Measurements from ENCODE around the gene MAD2L2. TPM values are rescaled to one million over a fixed set of nuclear protein-coding genes. Genes with fewer than 3 reads are reported as not detected.
A peak's percentile ranks its signal among the peaks of the same experiment; 100 is the strongest.
"Not testable (repeated sequence)": the region's sequence is repeated elsewhere in the genome, so short reads cannot be mapped to it uniquely, and the experiment has no call there.

Gene MAD2L2
- total RNA-seq, 2 donors from 2014 or later: 23.2 to 28.1 TPM

GRCh38 chr1:11651017-11651416 lies 29.9 kb downstream of the MAD2L2 start:
- Mint-ChIP-seq H3K27ac (peak overlapping the region; percentile 68), H3K4me3 (peak overlapping the region; percentile 88), H3K4me1 (peaks cover 18% of the 10 kb centered on the region), H3K27me3 (no peaks in the 10 kb centered on the region), H3K36me3 (ENCODE audit: low read depth) (no peaks in the 10 kb centered on the region)
- DNase-seq: no peak
- H3K9me3 ChIP-seq (ENCODE audit: control insufficient read depth, low read length, poor library complexity, severe bottlenecking): no peaks in the 10 kb centered on the region
- no peak for ATAC-seq

GRCh38 chr1:11650331-11650991 lies 30.5 kb downstream of the MAD2L2 start:
- Mint-ChIP-seq H3K27me3 (no peaks in the 10 kb centered on the region), H3K36me3 (ENCODE audit: low read depth) (no peaks in the 10 kb centered on the region), H3K4me3 (peak overlapping the region; percentile 88), H3K27ac (peak overlapping the region; percentile 68), H3K4me1 (peaks cover 13% of the 10 kb centered on the region)
- DNase-seq: peak; percentile 62 to 65 (median 63)
- peak; percentile 72 for ATAC-seq
- H3K9me3 ChIP-seq (ENCODE audit: control insufficient read depth, low read length, poor library complexity, severe bottlenecking): no peaks in the 10 kb centered on the region

GRCh38 chr1:11649624-11650330 lies 31.2 kb downstream of the MAD2L2 start:
- Mint-ChIP-seq H3K4me1 (peaks cover 12% of the 10 kb centered on the region), H3K36me3 (ENCODE audit: low read depth) (no peaks in the 10 kb centered on the region), H3K4me3 (peak overlapping the region; percentile 88), H3K27me3 (no peaks in the 10 kb centered on the region), H3K27ac (peak overlapping the region; percentile 6)
- no peaks in the 10 kb centered on the region for H3K9me3 ChIP-seq (ENCODE audit: control insufficient read depth, low read length, poor library complexity, severe bottlenecking)
- no peak for ATAC-seq
- DNase-seq: no peak

- H3K27me3 Mint-ChIP-seq: no peaks in the 10 kb centered on the region
- H3K9me3 ChIP-seq (ENCODE audit: control insufficient read depth, low read length, poor library complexity, severe bottlenecking): no peaks in the 10 kb centered on the region
- no peak overlapping the region for H3K27ac Mint-ChIP-seq
- ATAC-seq (no peak), DNase-seq (no peak)
- peak overlapping the region; percentile 88 for H3K4me3 Mint-ChIP-seq
- H3K36me3 Mint-ChIP-seq (ENCODE audit: low read depth): no peaks in the 10 kb centered on the region
- peaks cover 12% of the 10 kb centered on the region for H3K4me1 Mint-ChIP-seq
These were observed 31.7 kb downstream of the MAD2L2 start for GRCh38 chr1:11649237-11649623.

- Mint-ChIP-seq H3K27me3 (no peaks in the 10 kb centered on the region), H3K4me1 (peaks cover 12% of the 10 kb centered on the region), H3K36me3 (ENCODE audit: low read depth) (no peaks in the 10 kb centered on the region), H3K27ac (no peak overlapping the region), H3K4me3 (peak overlapping the region; percentile 62)
- no peaks in the 10 kb centered on the region for H3K9me3 ChIP-seq (ENCODE audit: control insufficient read depth, low read length, poor library complexity, severe bottlenecking)
- DNase-seq (peak; percentile 38 to 49 (median 40)), ATAC-seq (peak; percentile 61)
These were observed 32.2 kb downstream of the MAD2L2 start for GRCh38 chr1:11648732-11649158.

- H3K36me3 Mint-ChIP-seq (ENCODE audit: low read depth): no peaks in the 10 kb centered on the region
- ATAC-seq (no peak), DNase-seq (no peak)
- peaks cover 12% of the 10 kb centered on the region for H3K4me1 Mint-ChIP-seq
- no peaks in the 10 kb centered on the region for H3K27me3 Mint-ChIP-seq
- no peak overlapping the region for H3K27ac Mint-ChIP-seq
- H3K9me3 ChIP-seq (ENCODE audit: control insufficient read depth, low read length, poor library complexity, severe bottlenecking): no peaks in the 10 kb centered on the region
- H3K4me3 Mint-ChIP-seq: no peak overlapping the region
These were observed 32.9 kb downstream of the MAD2L2 start for GRCh38 chr1:11648039-11648438.

- DNase-seq: no peak
- no peak for ATAC-seq
- H3K36me3 Mint-ChIP-seq (ENCODE audit: low read depth): no peaks in the 10 kb centered on the region
- H3K27me3 Mint-ChIP-seq: peaks cover 4% of the 10 kb centered on the region
- no peak overlapping the region for H3K27ac Mint-ChIP-seq
- no peak overlapping the region for H3K4me3 Mint-ChIP-seq
- H3K9me3 ChIP-seq (ENCODE audit: control insufficient read depth, low read length, poor library complexity, severe bottlenecking): no peaks in the 10 kb centered on the region
- H3K4me1 Mint-ChIP-seq: peaks cover 14% of the 10 kb centered on the region
These were observed 33.6 kb downstream of the MAD2L2 start for GRCh38 chr1:11647333-11647732.

- no peak overlapping the region for H3K27ac Mint-ChIP-seq
- peaks cover 13% of the 10 kb centered on the region for H3K4me1 Mint-ChIP-seq
- H3K27me3 Mint-ChIP-seq: peaks cover 11% of the 10 kb centered on the region
- H3K36me3 Mint-ChIP-seq (ENCODE audit: low read depth): no peaks in the 10 kb centered on the region
- no peaks in the 10 kb centered on the region for H3K9me3 ChIP-seq (ENCODE audit: control insufficient read depth, low read length, poor library complexity, severe bottlenecking)
- no peak overlapping the region for H3K4me3 Mint-ChIP-seq
- ATAC-seq: no peak
- no peak for DNase-seq
These were observed 34.6 kb downstream of the MAD2L2 start for GRCh38 chr1:11646317-11646716.

GRCh38 chr1:11645670-11646265 lies 35.2 kb downstream of the MAD2L2 start:
- DNase-seq (peak; percentile 61 to 76 (median 62)), ATAC-seq (peak; percentile 62)
- Mint-ChIP-seq H3K4me1 (peaks cover 8% of the 10 kb centered on the region), H3K4me3 (no peak overlapping the region), H3K27me3 (peaks cover 11% of the 10 kb centered on the region), H3K36me3 (ENCODE audit: low read depth) (no peaks in the 10 kb centered on the region), H3K27ac (no peak overlapping the region)
- H3K9me3 ChIP-seq (ENCODE audit: control insufficient read depth, low read length, poor library complexity, severe bottlenecking): no peaks in the 10 kb centered on the region

- no peak overlapping the region for H3K27ac Mint-ChIP-seq
- H3K27me3 Mint-ChIP-seq: peaks cover 11% of the 10 kb centered on the region
- H3K9me3 ChIP-seq (ENCODE audit: control insufficient read depth, low read length, poor library complexity, severe bottlenecking): no peaks in the 10 kb centered on the region
- no peaks in the 10 kb centered on the region for H3K36me3 Mint-ChIP-seq (ENCODE audit: low read depth)
- no peak for ATAC-seq
- H3K4me3 Mint-ChIP-seq: no peak overlapping the region
- H3K4me1 Mint-ChIP-seq: peaks cover 6% of the 10 kb centered on the region
- DNase-seq: no peak
These were observed 35.7 kb downstream of the MAD2L2 start for GRCh38 chr1:11645270-11645669.

GRCh38 chr1:11643782-11644181 lies 37.2 kb downstream of the MAD2L2 start:
- no peak overlapping the region for H3K4me3 Mint-ChIP-seq

GRCh38 chr1:11642418-11643017 lies 38.4 kb downstream of the MAD2L2 start:
- peaks cover 11% of the 10 kb centered on the region for H3K27me3 Mint-ChIP-seq
- DNase-seq (peak; percentile 35 to 63 (median 47)), ATAC-seq (peak; percentile 81)
- not testable (repeated sequence) for H3K9me3 ChIP-seq (ENCODE audit: control insufficient read depth, low read length, poor library complexity, severe bottlenecking); H3K4me3 Mint-ChIP-seq; H3K4me1 Mint-ChIP-seq; H3K27ac Mint-ChIP-seq; H3K36me3 Mint-ChIP-seq (ENCODE audit: low read depth)

More at GRCh38 chr1:11643782-11644181, 37.2 kb downstream of the MAD2L2 start:
- H3K9me3 ChIP-seq (ENCODE audit: control insufficient read depth, low read length, poor library complexity, severe bottlenecking): no peaks in the 10 kb centered on the region
- peaks cover 11% of the 10 kb centered on the region for H3K27me3 Mint-ChIP-seq
- H3K4me1 Mint-ChIP-seq: peaks cover 3% of the 10 kb centered on the region
- DNase-seq (no peak), ATAC-seq (no peak)
- no peaks in the 10 kb centered on the region for H3K36me3 Mint-ChIP-seq (ENCODE audit: low read depth)
- no peak overlapping the region for H3K27ac Mint-ChIP-seq

GRCh38 chr1:11641776-11642305 lies 39.1 kb downstream of the MAD2L2 start:
- no peaks in the 10 kb centered on the region for H3K9me3 ChIP-seq (ENCODE audit: control insufficient read depth, low read length, poor library complexity, severe bottlenecking)
- peaks cover 11% of the 10 kb centered on the region for H3K27me3 Mint-ChIP-seq
- peaks cover 3% of the 10 kb centered on the region for H3K4me1 Mint-ChIP-seq
- H3K36me3 Mint-ChIP-seq (ENCODE audit: low read depth): no peaks in the 10 kb centered on the region
- DNase-seq (no peak), ATAC-seq (no peak)
- no peak overlapping the region for H3K27ac Mint-ChIP-seq
- no peak overlapping the region for H3K4me3 Mint-ChIP-seq
